SKM-1 (cell line): Measurements from ENCODE around the gene FOLR1.

Experiments
- DNase-seq: peaks from one replicate; lab custom pipeline; 2025; ENCODE audit not compliant: unreplicated experiment; lab: John Stamatoyannopoulos, UW

FOLR1 gene

DNA sequence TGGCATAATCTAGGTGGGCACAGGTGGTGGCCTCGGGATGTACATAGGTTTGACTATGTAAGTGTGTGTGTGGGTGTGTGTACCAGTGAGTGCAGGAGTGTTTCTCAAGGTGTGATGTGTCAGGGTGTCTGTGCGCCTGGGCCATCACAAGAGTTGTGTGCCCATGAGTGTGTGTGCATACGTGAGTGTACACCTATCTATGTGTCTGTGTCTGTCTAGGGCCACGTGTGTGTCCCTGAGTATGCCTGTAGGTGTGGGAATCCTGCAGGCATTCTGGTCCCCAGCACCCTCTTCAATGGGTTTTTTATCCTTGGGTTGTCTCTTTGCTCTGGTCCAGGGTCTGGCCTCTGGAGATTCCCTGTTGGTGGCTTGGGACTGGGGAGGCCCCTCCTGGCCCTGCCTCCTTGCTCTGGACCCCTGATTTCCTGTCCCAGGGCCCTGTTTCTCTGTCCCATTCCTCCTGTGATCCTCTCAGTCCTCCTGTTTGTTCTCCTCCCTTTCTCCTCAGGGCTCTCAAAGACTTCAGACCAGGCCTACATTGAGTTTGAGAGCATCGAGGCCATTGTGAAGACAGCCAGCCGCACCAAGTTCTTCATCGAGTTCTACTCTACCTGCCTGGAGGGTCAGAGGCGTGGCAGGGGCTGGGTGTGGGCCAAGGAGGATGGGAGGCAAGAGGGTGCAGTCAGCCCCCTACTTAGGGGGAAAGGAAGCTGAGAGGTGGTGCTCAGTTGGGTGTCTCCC is 42.0 kb downstream of the FOLR1 start:
- no peak for DNase-seq

DNA sequence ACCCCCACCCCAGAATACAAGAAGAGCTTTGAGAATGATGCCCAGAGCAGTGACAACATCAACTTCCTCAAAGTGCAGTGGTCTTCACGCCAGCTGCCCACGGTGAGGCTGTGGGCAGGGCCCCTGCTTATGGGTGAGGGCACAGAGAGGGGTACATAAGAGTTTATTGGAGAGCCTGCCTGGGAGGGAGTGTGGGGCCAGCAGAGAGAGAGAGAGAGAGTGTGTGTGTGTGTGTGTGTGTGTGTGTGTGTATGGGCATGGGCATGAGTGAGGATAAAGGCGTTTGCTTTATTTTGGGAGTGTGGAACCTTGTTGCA is 42.5 kb downstream of the FOLR1 start:
- no peak for DNase-seq

DNA sequence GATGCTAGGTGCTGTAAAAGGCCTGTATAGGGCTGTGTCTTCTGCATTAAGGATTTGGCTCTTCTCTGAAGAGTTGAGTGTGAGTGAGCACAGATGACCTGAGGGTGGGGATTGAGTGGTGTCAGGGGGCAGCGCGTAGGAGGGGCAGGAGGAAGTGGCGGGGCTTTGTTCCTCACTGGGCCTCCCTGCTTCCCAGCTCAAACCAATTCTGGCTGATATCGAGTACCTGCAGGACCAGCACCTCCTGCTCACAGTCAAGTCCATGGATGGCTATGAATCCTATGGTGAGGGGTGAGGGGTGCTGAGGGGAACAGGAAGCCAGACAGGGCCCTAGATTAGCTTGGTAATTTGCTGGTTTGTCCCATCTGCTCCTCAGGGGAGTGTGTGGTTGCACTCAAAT is 43.0 kb downstream of the FOLR1 start:
- no peak for DNase-seq

DNA sequence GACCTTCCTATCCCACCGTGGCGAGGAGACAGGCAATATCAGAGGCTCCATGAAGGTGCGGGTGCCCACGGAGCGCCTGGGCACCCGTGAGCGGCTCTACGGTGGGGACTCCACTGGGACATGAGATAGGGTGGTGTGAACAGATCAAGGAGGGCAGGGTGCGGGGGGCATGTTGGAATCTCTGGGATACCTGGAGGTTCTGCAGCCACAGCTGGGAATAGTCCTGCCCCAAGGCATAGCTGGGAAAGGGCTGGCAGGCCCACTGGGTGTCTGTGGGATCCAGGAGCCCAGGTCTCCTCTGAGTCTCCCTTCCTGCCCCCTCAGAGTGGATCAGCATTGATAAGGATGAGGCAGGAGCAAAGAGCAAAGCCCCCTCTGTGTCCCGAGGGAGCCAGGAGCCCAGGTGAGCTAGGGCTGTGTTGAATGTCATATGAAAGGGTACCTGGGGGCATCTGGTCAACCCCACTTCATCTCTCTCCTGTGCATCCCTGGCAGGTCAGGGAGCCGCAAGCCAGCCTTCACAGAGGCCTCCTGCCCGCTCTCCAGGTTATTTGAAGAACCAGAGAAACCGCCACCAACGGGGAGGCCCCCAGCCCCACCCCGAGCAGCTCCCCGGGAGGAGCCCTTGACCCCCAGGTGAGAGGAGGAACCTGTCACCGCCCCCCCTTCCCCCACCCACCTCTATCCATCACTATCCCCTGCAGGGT is 43.6 kb downstream of the FOLR1 start:
- DNase-seq, result no peak

DNA sequence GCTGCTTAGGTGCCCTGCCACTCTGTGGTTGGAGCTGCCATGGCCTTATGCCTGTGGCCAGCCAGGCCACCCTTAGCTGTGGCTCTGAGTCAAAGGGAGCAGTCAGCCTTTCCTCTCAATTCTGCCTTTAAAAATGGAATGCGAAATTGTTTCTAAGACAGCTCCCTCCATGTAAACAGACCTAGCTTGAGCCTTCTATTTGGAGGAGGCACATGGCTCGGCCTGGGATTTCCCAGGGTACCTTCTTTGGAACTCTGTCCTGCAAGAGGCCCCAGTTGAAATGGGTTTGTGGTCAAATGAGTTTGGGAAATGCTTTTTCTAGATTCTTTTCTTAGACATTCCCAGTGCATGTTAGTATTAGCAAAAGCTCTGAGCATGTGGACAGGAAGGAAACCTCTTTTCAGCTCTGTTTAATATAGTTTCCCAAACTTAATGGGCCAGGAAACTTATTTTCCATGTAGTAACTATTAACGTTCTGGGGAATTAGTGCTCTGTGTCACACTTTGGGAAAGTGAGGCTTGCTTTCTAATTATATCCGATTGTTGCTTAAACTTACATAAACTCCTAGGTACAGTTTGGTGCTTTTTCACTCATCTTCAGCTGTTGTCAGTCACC is 44.2 kb downstream of the FOLR1 start:
- DNase-seq, result no peak

DNA sequence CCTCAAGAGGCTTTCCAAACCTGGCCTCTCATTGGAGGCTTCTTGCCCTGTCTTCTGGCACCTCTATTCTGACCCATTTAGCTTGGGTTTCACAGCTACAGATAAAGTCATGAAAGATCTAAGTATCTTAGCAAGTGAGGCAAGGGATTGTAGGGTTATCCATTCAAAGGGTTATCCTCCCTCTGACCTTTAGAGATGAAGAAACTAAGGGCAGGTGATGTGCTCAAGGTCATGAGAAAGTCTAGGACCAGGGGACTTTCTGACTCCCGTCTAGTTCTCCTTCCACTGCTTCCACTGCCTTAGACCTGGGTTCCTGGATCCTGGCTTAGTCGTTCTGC is 44.8 kb downstream of the FOLR1 start:
- no peak for DNase-seq

DNA sequence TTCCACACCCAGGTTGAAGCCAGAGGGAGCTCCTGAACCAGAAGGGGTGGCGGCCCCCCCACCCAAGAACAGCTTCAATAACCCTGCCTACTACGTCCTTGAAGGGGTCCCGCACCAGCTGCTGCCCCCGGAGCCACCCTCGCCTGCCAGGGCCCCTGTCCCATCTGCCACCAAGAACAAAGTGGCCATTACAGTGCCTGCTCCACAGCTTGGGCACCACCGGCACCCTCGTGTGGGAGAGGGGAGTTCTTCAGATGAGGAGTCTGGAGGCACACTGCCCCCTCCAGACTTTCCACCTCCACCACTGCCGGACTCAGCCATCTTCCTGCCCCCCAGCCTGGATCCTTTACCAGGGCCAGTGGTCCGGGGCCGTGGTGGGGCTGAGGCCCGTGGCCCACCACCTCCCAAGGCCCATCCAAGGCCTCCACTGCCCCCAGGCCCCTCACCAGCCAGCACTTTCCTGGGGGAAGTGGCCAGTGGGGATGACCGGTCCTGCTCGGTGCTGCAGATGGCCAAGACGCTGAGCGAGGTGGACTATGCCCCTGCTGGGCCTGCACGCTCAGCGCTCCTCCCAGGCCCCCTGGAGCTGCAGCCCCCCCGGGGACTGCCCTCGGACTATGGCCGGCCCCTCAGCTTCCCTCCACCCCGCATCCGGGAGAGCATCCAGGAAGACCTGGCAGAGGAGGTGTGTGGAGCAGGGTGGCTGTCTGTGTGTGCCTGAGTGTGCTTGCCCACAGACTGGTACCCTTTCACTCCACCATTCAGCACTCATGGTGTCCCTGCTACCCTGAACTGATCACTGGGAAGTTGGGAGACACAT is 45.4 kb downstream of the FOLR1 start:
- no peak for DNase-seq

DNA sequence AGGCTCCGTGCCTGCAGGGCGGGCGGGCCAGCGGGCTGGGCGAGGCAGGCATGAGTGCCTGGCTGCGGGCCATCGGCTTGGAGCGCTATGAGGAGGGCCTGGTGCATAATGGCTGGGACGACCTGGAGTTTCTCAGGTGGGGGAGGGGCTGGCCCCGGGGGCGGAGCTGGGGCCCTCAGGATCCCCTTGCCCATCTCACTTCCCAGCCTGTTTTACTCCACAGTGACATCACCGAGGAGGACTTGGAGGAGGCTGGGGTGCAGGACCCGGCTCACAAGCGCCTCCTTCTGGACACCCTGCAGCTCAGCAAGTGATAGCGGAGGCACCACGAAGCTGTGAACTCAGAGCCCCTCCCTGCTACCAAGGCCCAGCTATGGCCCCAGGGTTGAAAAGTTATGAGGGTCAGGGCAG is 46.1 kb downstream of the FOLR1 start:
- no peak for DNase-seq

DNA sequence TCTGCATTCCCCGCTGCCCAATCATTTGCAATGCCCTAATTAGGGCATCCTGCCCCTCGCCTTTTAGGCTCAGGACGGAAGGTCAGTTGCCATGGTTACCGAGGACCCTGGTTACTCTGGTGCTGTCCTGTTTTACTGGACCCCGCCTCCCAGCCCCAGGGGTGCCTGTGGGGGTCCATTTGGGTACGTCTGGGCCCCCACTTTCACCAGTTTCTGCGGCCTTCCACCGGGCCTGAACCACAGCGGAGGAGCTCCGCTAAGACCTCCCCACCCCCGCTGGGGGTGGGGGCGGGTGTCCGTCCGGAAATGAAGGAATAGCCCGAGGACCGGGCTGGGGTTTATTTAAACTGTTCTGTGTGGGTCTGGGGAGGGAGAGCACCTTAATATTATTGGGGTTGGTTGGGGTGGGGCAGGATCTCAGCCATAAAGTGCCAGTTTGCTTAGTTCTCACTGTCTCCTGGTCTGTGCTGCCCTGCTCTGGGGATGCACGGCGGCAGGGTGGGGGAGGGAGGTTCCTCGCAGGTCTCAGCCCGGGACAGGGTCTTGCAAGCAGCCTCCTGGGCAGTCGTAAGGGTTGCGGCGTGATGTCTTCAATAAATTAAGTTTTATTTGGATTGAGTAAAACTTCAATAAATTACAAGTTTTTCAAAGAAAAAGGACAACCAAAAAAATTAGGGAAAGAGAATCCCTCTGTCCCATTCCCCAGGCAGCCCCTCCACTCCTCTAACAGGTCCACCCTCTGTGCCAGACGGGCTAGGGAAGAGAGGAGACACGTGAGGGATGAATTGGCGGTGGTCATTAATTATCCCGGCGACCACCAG is 46.8 kb downstream of the FOLR1 start:
- DNase-seq, result no peak

DNA sequence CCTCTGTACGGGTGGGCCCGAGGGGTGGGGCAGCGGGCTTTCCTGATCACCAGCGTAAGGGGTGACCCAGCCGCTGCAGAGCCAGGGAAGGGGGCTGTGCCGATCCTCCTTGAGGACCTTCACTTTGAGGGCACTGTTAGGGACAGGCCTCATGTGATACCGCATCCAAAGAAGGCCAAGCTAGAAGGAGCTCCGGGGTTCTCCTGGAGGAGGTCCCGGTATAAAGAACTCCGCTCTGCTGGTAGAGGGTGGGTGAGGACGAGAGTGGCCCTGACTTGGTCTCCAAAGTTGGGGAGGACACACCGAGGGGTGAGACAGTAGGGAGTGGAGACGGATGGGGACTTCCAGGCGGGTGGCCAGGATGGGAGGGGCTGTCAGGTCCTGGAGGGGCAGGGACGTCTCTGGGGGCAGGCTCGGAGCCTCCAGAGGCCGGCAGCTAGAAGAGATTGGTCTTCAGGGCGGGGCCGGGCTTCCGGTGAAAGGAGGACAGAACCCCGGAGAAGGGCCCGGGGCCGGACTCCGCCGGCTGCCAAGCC is 47.4 kb downstream of the FOLR1 start:
- no peak for DNase-seq

DNA sequence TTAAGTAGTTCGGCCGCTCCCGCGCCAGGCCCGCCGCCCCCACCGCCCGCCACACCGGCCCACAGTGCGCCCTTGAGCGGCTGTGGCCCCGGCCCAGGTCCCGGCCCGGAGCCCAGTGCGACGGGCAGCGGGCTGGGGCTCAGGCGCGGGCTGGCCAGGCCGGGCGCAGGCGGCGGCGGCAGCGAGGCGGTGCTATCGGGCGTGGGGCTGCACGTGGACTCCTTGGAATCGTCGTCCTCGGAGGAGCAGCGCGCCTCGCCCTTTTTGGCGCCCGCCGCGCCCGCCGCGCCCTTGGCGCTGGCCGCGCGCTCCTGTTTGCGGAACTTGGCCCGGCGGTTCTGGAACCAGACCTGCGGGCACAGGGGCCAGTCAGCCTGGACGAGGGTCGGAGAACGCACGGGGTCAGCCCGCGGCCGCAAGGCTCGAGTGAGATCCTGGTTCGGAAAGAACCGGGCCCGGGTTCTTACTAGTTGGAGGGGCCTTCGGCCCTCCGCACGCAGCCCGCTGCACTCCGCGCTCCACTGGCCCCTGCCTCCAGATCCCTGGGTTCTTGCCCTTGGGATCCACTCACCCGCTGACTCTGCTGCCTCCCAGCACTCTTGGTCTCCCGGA is 48.0 kb downstream of the FOLR1 start:
- no peak for DNase-seq

DNA sequence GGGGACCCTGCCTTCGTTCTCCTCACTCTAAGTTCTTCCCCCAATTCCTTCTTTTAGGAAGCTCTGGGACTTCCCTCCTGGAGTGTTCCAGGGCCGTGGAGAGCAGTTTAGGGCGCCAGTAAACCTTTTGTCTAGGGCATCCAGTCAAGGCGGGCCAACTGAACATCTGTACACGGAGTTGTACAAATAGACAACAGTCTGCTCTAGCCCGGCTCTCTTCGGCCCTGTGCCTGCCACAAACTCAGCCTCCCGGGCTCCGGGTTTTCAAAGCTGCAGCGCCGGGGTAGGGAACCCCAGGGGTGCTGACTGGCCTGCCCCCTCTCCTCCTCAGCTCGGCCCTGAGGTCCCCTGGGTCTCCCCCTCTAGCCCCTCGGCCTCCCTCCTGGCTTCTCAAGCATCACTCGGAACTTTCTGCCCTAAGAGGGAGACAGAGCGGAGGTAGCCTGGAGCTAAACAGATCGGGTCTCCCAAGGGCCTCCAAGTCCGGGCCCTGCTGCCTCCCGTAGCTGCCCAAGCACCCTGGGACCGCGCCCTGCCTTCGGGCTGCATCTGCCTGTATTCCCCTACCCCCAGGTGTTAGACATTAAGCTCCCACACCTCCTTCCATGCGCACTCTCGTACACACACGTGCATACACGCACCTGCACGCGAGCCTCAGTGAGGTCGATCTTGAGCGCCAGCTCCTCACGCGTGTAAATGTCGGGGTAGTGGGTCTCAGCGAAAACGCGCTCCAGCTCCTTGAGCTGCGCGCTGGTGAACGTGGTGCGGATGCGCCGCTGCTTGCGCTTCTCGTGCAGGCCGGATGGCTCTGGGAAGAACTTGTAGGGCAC is 48.7 kb downstream of the FOLR1 start:
- no peak for DNase-seq

DNA sequence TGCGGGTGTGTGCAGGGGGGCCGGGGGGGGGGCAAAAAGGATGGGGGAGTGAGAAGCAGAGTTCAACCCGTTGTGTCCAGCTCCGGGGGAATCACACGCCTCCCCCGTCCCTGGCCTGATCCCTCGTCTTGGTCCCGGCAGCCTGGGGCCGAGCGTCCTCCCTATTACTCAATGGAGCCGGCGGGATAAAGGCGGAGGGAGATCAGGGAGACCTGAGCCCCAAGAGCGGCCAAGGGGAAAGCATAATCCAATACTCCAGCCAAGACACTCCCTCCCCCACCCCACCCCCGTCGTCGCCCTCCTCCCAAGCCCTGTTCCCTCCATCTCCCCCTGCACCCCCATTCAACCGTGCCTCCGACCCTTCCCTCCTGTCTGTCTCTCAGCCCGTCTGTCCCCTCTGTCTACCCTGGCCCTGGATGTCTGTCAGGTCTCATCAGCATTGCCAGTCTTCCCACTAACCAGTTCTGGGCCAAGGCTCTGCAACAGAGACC is 49.4 kb downstream of the FOLR1 start:
- DNase-seq, result no peak

DNA sequence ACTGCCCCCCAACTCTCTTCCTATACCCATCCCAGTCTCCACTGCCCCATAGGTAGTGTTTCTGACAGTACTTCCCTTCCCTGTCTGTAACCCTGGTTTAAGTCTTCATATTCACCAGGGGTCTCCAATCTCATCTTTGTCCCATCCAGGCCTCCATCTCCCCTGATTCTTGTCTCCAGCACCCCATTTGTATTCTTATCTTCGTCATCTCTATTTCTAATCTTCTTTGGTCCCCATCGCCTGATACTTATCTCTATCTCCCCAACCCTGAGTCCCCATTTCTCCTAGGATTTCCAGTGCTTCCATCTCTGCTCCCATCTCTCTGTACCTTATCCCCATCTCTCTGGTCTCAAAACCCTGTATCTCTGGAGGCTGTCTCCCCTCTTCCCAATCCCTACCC is 50.2 kb downstream of the FOLR1 start:
- no peak for DNase-seq

DNA sequence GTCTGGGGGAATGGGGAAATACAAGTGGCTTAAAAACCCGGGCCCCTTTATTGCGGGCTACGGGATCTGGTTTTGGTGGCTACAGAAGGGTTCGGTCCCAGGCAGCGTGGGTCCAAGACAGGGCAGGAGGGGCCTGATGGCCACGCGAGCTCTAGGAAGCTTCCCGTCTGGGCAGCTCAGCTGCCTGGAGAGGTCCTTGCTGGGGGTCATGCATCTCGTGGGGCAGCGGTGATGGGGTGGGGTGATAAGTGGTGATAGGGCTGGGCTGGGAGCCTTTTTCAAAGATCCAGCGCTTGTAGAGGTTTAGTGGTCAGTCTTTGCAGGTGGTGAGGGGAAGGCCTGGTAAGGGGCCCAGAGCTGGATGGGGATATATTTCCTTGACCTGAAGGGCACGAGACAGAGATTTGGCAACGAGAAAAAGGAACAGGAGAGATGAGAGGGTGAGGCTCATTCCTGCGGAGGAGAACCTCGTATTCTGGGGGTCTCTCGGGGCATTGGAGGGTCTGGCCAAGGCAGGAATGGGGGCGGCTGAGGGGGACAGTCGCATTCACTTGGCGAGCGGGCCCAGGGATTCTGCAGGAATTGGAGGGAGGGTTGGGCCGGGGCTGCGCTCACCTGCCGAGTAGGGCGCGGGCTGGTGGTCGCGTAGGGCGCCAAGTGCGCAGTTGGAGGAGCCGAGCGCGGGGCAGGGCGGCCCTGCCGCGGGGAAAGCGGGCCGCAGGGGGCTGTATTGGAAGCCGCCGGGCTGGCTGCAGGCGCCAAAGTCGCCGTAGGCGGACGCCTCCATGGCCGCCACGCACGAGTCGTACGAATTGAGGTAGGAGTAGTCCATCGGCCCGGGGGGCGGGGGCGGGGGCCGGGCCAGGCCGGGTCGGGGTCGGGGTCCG is 51.5 kb downstream of the FOLR1 start:
- DNase-seq, result no peak

DNA sequence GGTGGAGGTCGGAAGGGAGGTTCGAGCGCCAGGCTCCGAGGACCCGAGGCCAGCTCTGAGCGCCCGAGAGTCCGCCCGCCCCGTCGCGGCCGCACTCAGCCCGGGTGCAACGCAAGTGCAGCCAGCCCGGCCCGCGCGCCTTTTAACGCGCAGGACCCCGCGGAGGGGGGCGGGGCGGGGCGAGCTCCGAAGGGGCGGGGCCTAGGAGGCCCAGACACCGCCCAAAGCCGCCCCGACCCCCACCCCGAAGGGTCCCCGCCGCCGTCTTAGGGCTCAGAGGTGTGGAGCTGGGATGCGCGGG is 52.1 kb downstream of the FOLR1 start, which contains the start of gene PHOX2A:
Gene PHOX2A, minus strand, starts transcription at position 117 of the 301 bp plus-strand sequence. CDS start 172 bp downstream, outside the sequence.
- DNase-seq, result no peak

DNA sequence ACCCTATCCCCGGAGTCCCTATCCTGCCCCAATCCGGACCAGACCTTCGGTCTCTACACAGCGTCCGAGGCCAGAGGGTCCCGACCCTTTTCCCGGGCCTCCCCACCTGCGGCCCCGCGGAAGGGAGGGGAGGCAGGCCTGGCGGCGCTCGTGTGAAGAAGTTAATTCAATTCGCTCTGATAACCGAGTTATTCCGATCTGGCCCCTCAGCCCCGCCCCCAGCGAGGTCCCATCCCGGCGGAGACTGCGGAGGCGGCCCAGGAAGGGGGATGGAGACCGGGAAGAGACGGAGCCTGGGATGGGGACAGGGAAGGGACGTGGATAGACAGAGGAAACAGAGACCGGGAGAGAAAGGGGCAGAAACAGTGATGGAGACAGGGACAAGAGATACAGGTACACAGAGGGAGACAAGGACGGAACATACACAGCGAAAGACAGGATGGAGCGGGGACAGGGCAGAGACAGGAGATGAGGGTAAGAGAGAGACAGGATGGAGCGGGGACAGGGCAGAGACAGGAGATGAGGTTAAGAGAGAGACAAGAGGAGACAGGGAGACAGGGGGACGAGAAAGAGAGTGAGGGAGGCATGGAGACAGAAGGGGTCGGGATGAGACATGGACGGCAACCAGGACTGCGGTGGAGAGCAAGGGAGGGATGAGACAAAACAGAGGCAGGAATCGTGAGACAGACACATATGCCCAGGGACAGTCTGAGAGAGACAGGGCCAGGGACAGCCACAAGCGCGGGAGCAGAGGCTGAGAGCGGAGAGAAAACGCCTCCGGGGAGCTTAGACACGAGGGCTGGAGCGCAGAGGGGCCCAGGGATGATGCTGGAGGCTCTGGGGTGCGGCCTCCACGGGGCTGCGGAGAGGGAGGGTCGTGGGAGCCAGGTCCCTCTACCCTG is 52.7 kb downstream of the FOLR1 start:
- DNase-seq, result no peak
